Activated T-cell treated with anti-CD3 and anti-CD28 coated beads, Interleukin-2, amount 50 U/mL, for 72 hours (primary cell): ENCODE data around the gene SIX2. TPM values are rescaled to one million over a fixed set of nuclear protein-coding genes. Genes with fewer than 3 reads are reported as not detected.
A peak's percentile ranks its signal among the peaks of the same experiment; 100 is the strongest.

Experiments used
- ATAC-seq, 2 donors: fragments of 150-1000 bp; cut with Tn5 transposase; replicated peaks in 1 of 2; 2 replicates each; pipeline ENCODE4 v1.10.0; 2021; ENCODE audit warnings: moderate library complexity in 2 of 2, mild to moderate bottlenecking in 1 of 2
- DNase-seq, 2 donors: peaks; one replicate each; pipeline ENCODE4 v3.0.0; 2021 to 2022; ENCODE audit warnings: mixed read lengths in 1 of 2
- H3K27ac Mint-ChIP-seq: one replicate; pipeline ENCODE4 v1.8.0; 2022; ENCODE audit warnings: mild to moderate bottlenecking, moderate library complexity, mixed read lengths
- H3K27me3 Mint-ChIP-seq: one replicate; pipeline ENCODE4 v1.8.0; 2022; ENCODE audit warnings: low read depth, mixed read lengths
- H3K36me3 Mint-ChIP-seq, 2 donors: one replicate each; pipeline ENCODE4 v1.8.0; 2022; ENCODE audit warnings: mixed read lengths in 2 of 2, mild to moderate bottlenecking in 1 of 2; ENCODE audit not compliant: insufficient read depth in 2 of 2
- H3K4me1 Mint-ChIP-seq: one replicate; pipeline ENCODE4 v1.8.0; 2022; ENCODE audit warnings: low read depth, mixed read lengths
- H3K4me3 Mint-ChIP-seq, 2 donors: one replicate each; pipeline ENCODE4 v1.8.0; 2022; ENCODE audit warnings: mild to moderate bottlenecking in 2 of 2, mixed read lengths in 2 of 2, moderate library complexity in 2 of 2
- H3K9me3 Mint-ChIP-seq, 2 donors: one replicate each; pipeline ENCODE4 v1.8.0; 2022; ENCODE audit warnings: mixed read lengths in 2 of 2
- total RNA-seq, 2 donors: library from RNA; stranded (reverse); gene quantifications; one replicate each; pipeline ENCODE4 v1.2.3, GENCODE V29; 2022

The SIX2 gene
- total RNA-seq, 2 donors from 2014 or later = 0.12 TPM; not detected in 1

- ATAC-seq = peak in 1 of 2 donors; percentile 15
- DNase-seq = no peak
- no peak overlapping the region for H3K27ac Mint-ChIP-seq
These were observed 4.2 kb upstream of the SIX2 start for GRCh38 chr2:45013229-45014015.

GRCh38 chr2:45012733-45013132 lies 3.5 kb upstream of the SIX2 start:
- Mint-ChIP-seq H3K9me3 (no peaks in the 10 kb centered on the region), H3K27me3 (peaks cover 80% of the 10 kb centered on the region), H3K4me1 (peaks cover 29% of the 10 kb centered on the region), H3K27ac (no peak overlapping the region), H3K4me3 (peak overlapping the region; percentile 50 to 58), H3K36me3 (no peaks in the 10 kb centered on the region)
- ATAC-seq (no peak), DNase-seq (no peak)

More at GRCh38 chr2:45013229-45014015, 4.2 kb upstream of the SIX2 start:
- H3K36me3 Mint-ChIP-seq = no peaks in the 10 kb centered on the region
- peak overlapping the region in 1 of 2 donors; percentile 50 for H3K4me3 Mint-ChIP-seq
- H3K4me1 Mint-ChIP-seq = peaks cover 29% of the 10 kb centered on the region
- H3K27me3 Mint-ChIP-seq = peaks cover 75% of the 10 kb centered on the region
- no peaks in the 10 kb centered on the region for H3K9me3 Mint-ChIP-seq

GRCh38 chr2:45011621-45012602 lies 2.7 kb upstream of the SIX2 start:
- Mint-ChIP-seq H3K4me1 (peaks cover 29% of the 10 kb centered on the region), H3K4me3 (no peak overlapping the region), H3K27ac (no peak overlapping the region), H3K27me3 (peaks cover 84% of the 10 kb centered on the region), H3K36me3 (no peaks in the 10 kb centered on the region), H3K9me3 (no peaks in the 10 kb centered on the region)
- ATAC-seq = no peak
- DNase-seq = no peak

- peak overlapping the region in 1 of 2 donors; percentile 41 for H3K4me3 Mint-ChIP-seq
- H3K27ac Mint-ChIP-seq = no peak overlapping the region
- H3K4me1 Mint-ChIP-seq = peaks cover 36% of the 10 kb centered on the region
- H3K9me3 Mint-ChIP-seq = no peaks in the 10 kb centered on the region
- ATAC-seq = no peak
- DNase-seq = no peak
- H3K36me3 Mint-ChIP-seq = no peaks in the 10 kb centered on the region
- peaks cover 84% of the 10 kb centered on the region for H3K27me3 Mint-ChIP-seq
These were observed 1.9 kb upstream of the SIX2 start for GRCh38 chr2:45011121-45011520.

- Mint-ChIP-seq H3K4me3 (peak overlapping the region; percentile 41 to 90), H3K27me3 (peaks cover 82% of the 10 kb centered on the region), H3K9me3 (no peaks in the 10 kb centered on the region), H3K4me1 (peaks cover 36% of the 10 kb centered on the region), H3K36me3 (no peaks in the 10 kb centered on the region), H3K27ac (no peak overlapping the region)
- DNase-seq (no peak), ATAC-seq (no peak)
These were observed 1.4 kb upstream of the SIX2 start for GRCh38 chr2:45010702-45011012.

GRCh38 chr2:45009928-45010701 lies 863 bp upstream of the SIX2 start:
- no peak for ATAC-seq
- peak overlapping the region; percentile 90 for H3K4me3 Mint-ChIP-seq

GRCh38 chr2:45008296-45009129 lies 739 bp downstream of the SIX2 start:
- no peaks in the 10 kb centered on the region for H3K9me3 Mint-ChIP-seq
- no peaks in the 10 kb centered on the region for H3K36me3 Mint-ChIP-seq
- peak overlapping the region; percentile 73 to 76 for H3K4me3 Mint-ChIP-seq
- peak; percentile 31 to 49 for ATAC-seq
- H3K27me3 Mint-ChIP-seq = peaks cover 88% of the 10 kb centered on the region
- peaks cover 46% of the 10 kb centered on the region for H3K4me1 Mint-ChIP-seq
- H3K27ac Mint-ChIP-seq = no peak overlapping the region
- DNase-seq = peak; percentile 28 to 31

More at GRCh38 chr2:45009928-45010701, 863 bp upstream of the SIX2 start:
- peaks cover 36% of the 10 kb centered on the region for H3K4me1 Mint-ChIP-seq
- no peaks in the 10 kb centered on the region for H3K36me3 Mint-ChIP-seq
- no peak for DNase-seq
- no peaks in the 10 kb centered on the region for H3K9me3 Mint-ChIP-seq
- no peak overlapping the region for H3K27ac Mint-ChIP-seq
- peaks cover 82% of the 10 kb centered on the region for H3K27me3 Mint-ChIP-seq

GRCh38 chr2:45007961-45008295 lies 1.3 kb downstream of the SIX2 start:
- DNase-seq (no peak), ATAC-seq (no peak)
- Mint-ChIP-seq H3K4me3 (no peak overlapping the region), H3K9me3 (no peaks in the 10 kb centered on the region), H3K27me3 (peaks cover 92% of the 10 kb centered on the region), H3K4me1 (peaks cover 46% of the 10 kb centered on the region), H3K36me3 (no peaks in the 10 kb centered on the region), H3K27ac (no peak overlapping the region)

GRCh38 chr2:45006942-45007287 lies 2.3 kb downstream of the SIX2 start:
- peaks cover 42% of the 10 kb centered on the region for H3K4me1 Mint-ChIP-seq
- DNase-seq (no peak), ATAC-seq (no peak)
- no peak overlapping the region for H3K4me3 Mint-ChIP-seq
- H3K9me3 Mint-ChIP-seq = no peaks in the 10 kb centered on the region
- peaks cover 92% of the 10 kb centered on the region for H3K27me3 Mint-ChIP-seq
- no peak overlapping the region for H3K27ac Mint-ChIP-seq
- no peaks in the 10 kb centered on the region for H3K36me3 Mint-ChIP-seq

GRCh38 chr2:45006041-45006941 lies 3.0 kb downstream of the SIX2 start:
- Mint-ChIP-seq H3K27ac (no peak overlapping the region), H3K4me3 (peak overlapping the region; percentile 16 to 40), H3K36me3 (no peaks in the 10 kb centered on the region), H3K27me3 (peaks cover 92% of the 10 kb centered on the region), H3K9me3 (no peaks in the 10 kb centered on the region), H3K4me1 (peaks cover 45% of the 10 kb centered on the region)
- ATAC-seq (no peak), DNase-seq (no peak)

- ATAC-seq = no peak
- H3K27me3 Mint-ChIP-seq = peaks cover 91% of the 10 kb centered on the region
- H3K27ac Mint-ChIP-seq = no peak overlapping the region
- no peaks in the 10 kb centered on the region for H3K36me3 Mint-ChIP-seq
- no peak for DNase-seq
- H3K9me3 Mint-ChIP-seq = no peaks in the 10 kb centered on the region
- no peak overlapping the region for H3K4me3 Mint-ChIP-seq
- peaks cover 46% of the 10 kb centered on the region for H3K4me1 Mint-ChIP-seq
These were observed 3.8 kb downstream of the SIX2 start for GRCh38 chr2:45005261-45006002.
